ENCODE data around the gene TDRD12. TPM values are rescaled to one million over a fixed set of nuclear protein-coding genes. Genes with fewer than 3 reads are reported as not detected.
"Not testable (repeated sequence)": the region's sequence is repeated elsewhere in the genome, so short reads cannot be mapped to it uniquely, and the experiment has no call there.

TDRD12 gene
- polyA plus RNA-seq, 3 donors: 0.88 to 4.0 (median 1.7) TPM

GRCh38 chr19:32819419-32820400 is 100.1 kb downstream of the TDRD12 start:
- DNase-seq (ENCODE audit: extremely low read depth in 1 of 11, low read depth in 9 of 11, low spot score in 4 of 11): no peak

DNA sequence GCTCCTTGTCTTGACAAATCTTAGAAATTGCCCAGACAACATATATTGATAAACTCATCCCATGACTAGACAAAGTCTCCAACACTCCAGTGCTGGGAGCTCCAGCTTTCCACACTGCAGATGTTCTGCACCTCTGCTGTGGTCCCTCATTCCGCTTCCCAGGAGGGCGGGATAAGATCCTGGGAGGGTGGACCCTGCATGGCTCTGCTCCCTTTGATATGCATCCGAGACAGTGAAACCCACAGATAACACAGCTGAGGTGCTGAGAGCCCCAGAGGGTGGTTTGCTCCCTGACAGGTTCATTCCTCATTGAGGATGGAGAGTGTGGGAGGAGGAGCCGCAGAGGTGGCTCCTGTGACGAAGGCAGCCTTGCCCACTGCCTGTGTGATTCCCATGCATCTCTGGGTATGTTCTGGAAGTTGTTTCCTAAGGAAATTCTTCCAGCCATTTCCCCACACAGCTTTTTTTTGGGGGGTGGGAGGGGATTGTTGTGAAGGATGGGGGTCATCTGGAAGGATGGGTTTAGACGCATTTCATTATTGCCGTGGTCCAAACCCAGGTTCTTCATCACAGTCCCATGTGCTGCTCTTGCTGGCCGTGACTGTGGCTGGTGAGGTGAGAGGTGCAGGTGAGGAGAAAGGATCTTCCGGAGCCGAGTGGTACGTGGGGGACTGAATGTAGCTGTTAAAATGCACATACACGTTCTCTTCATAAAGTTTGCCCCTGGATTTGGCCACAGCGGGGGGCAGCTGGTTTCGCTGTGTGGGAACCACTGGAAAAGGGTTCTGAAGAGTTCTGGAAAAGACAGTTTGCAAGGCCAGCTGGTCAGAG is 103.6 kb downstream of the TDRD12 start:
- no peak for DNase-seq (ENCODE audit: extremely low read depth in 1 of 11, low read depth in 9 of 11, low spot score in 4 of 11)

- DNase-seq (ENCODE audit: extremely low read depth in 1 of 11, low read depth in 9 of 11, low spot score in 4 of 11): no peak
Measured at GRCh38 chr19:32823747-32824102, 104.2 kb downstream of the TDRD12 start.

DNA sequence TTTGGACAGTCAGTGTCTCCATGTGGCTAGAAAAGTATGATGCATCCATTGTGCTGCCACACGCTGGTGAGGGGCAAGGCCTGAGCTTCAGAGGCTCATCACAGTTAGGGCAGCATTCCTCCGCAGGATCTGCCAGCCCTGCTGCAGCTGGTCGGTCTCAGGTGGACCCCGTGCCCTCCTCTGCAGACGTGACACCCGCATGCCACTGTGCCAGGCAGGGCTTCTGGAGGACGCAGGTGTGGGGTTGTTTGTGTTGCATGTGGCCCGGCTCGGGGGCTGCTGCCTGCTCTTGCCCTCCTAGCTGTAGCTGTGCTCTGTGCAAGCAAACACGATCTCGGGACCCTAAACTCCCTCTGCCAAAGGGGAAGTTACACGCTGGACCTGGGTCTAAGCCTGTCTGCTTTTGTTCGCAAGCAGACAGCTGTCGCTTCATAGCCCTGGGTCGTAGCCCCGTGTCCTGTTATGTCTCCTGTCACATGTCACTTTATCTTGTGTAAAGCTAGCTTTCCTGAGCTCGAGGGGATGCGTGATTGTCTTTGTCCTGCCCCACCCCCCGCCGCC is 104.7 kb downstream of the TDRD12 start:
- DNase-seq (ENCODE audit: extremely low read depth in 1 of 11, low read depth in 9 of 11, low spot score in 4 of 11): peak in 2 of 11 donors; percentile 4 to 13

DNA sequence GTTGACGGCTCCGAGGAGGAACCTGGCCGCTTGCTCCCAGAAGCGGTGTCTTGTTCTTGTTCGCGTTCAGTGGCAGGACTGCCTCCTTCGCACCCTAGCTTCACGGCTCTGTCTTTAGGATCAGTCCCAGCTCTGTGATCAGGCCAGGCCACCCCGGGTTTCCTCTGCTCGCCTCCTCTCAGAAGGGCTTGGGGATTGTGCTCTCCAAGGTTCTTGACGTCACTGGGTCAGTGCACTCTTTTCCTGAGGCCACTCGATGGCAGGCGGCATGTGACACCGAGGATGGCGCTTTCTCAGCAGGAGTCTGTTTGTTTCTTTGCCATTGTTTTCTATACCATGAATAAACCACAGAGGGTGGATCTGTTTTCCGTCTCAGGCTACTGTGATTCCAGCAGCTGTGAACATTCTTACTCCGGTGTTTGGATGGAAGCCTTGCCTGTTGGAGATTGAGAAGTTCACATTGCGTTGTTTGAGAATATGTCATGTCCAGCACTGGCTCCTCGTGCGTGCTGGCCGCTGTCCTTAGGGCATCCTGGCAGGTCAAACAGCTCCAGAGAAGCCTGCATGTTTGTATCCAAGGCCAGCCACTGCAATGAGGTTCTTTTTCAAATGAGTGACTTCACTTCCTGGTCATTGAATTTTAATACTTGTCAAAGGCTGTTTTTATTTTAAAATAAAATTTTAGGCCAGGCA is 105.5 kb downstream of the TDRD12 start:
- peak in 1 of 11 donors; percentile 2 for DNase-seq (ENCODE audit: extremely low read depth in 1 of 11, low read depth in 9 of 11, low spot score in 4 of 11)

- DNase-seq (ENCODE audit: extremely low read depth in 1 of 11, low read depth in 9 of 11, low spot score in 4 of 11): no peak
Measured at GRCh38 chr19:32828139-32828538, 108.6 kb downstream of the TDRD12 start.

- DNase-seq (ENCODE audit: extremely low read depth in 1 of 11, low read depth in 9 of 11, low spot score in 4 of 11): no peak
Measured at GRCh38 chr19:32828643-32829344, 109.2 kb downstream of the TDRD12 start.

DNA sequence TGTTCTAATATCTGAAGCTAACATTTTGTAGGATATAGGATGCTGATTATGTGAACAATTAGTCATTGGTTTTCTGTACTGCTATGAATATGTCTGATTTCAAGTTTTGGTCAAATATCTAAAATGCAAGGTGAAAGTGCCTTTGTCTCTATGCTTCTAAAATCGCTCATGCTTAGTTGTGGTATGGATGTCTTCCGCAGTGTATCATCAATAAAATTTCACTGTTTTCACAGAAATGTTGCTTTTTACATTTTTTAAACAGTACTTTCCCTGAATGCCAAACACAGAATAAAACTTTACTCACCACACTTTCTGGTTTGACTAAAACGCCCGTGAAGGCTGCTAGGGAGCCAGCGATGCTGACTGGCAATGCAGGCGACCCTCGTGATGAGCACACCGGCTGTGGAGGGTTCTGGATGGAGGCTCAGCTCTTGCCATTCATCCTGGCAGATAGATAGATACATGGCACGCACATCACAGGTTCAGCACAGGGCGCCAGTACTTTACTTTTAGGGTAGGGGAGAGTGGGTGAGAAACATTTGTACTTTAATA is 109.9 kb downstream of the TDRD12 start:
- DNase-seq (ENCODE audit: extremely low read depth in 1 of 11, low read depth in 9 of 11, low spot score in 4 of 11): no peak

- no peak for DNase-seq (ENCODE audit: extremely low read depth in 1 of 11, low read depth in 9 of 11, low spot score in 4 of 11)
Measured at GRCh38 chr19:32830231-32831014, 110.9 kb downstream of the TDRD12 start.

DNA sequence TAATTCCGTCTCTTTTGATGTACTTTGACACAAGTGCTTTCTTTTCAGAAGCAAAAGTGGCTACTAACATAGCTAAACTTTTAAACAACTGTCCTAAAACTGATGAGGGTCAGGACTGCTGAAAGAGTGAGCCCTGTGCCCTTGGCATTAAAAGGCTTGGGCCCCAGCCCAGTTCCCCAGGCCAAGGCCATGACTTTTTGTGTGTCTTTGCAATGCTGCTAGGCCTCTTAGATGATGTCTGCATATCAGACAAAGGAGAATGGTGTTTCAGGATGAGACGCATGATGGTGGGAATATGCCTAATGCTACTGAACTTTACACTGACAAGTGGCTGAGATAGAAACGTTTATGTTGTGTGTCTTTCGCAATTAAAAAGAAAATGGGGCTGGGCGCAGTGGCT is 112.0 kb downstream of the TDRD12 start:
- DNase-seq (ENCODE audit: extremely low read depth in 1 of 11, low read depth in 9 of 11, low spot score in 4 of 11): no peak

GRCh38 chr19:32832094-32832493 is 112.5 kb downstream of the TDRD12 start:
- not testable (repeated sequence) for DNase-seq (ENCODE audit: extremely low read depth in 1 of 11, low read depth in 9 of 11, low spot score in 4 of 11)

DNA sequence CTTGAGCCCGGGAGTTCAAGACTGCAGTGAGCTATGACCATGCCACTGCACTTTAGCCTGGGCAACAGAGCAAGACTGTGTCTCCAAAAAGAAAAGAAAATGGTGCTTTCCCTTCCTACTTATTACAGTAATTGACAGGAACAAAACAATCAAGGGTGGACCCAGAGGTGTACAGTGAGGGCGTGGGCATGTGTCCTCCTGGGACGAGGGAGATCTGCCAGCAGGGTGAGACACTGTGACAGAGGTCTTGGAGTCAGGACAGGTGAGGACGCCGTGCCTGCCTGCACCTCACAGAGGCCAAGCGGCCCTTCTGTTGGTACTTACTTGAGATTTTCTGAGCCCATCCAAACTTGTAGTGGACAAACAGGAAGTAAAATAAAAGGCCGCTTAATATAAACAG is 113.3 kb downstream of the TDRD12 start:
- DNase-seq (ENCODE audit: extremely low read depth in 1 of 11, low read depth in 9 of 11, low spot score in 4 of 11): not testable (repeated sequence)

DNA sequence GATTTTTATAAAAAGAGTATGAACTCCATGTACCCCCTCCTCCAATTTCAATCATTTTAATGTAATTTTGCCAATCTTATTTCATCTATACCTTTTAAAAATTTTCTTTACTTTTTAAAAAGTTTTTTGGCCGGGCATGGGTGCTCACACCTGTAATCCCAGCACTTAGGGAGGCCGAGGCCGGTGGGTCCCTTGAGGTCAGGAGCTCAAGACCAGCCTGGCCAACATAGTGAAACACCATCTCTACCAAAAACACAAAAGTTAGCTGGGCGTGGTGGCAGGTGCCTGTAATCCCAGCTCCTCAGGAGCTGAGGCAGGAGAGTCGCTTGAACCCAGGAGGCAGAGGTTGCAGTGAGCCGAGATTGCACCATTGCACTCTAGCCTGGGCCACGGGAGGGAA is 113.8 kb downstream of the TDRD12 start:
- DNase-seq (ENCODE audit: extremely low read depth in 1 of 11, low read depth in 9 of 11, low spot score in 4 of 11): not testable (repeated sequence)

GRCh38 chr19:32837531-32837930 is 118.0 kb downstream of the TDRD12 start:
- DNase-seq (ENCODE audit: extremely low read depth in 1 of 11, low read depth in 9 of 11, low spot score in 4 of 11): no peak

DNA sequence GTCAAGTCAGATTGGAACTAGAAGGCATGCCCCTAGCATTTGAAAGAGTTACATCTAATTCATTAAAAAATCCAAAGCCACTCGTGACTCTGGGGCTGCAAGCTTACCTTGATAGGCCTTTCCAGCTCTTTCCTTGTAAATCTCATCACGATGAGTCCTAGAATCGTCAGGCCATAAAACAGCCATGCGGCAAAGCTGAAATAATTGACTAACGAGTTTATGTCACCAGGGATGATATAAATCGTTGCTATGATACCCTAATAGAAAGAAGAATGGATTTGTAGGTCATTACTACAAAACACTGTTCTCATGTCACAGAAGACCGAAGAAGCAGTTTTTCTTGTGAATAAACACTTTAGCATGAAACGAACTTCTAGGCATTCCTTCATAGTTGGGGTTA is 122.5 kb downstream of the TDRD12 start:
- DNase-seq (ENCODE audit: extremely low read depth in 1 of 11, low read depth in 9 of 11, low spot score in 4 of 11): no peak

GRCh38 chr19:32843716-32844245 is 124.2 kb downstream of the TDRD12 start:
- DNase-seq (ENCODE audit: extremely low read depth in 1 of 11, low read depth in 9 of 11, low spot score in 4 of 11): no peak

DNA sequence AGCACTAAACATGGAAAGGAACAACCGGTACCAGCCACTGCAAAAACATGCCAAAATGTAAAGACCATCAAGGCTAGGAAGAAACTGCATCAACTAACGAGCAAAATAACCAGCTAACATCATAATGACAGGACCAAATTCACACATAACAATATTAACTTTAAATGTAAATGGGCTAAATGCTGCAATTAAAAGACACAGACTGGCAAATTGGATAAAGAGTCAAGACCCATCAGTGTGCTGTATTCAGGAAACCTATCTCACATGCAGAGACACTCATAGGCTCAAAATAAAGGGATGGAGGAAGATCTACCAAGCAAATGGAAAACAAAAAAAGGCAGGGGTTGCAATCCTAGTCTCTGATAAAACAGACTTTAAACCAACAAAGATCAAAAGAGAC is 128.5 kb downstream of the TDRD12 start:
- DNase-seq (ENCODE audit: extremely low read depth in 1 of 11, low read depth in 9 of 11, low spot score in 4 of 11): not testable (repeated sequence)
